ENCODE measurements around the gene SMG6. TPM values are rescaled to one million over a fixed set of nuclear protein-coding genes. Genes with fewer than 3 reads are reported as not detected.
"Not testable (repeated sequence)": the region's sequence is repeated elsewhere in the genome, so short reads cannot be mapped to it uniquely, and the experiment has no call there.

The SMG6 gene
- total and polyA plus RNA-seq, 7 donors, result 11.1 to 38.8 (median 22.9) TPM

DNA sequence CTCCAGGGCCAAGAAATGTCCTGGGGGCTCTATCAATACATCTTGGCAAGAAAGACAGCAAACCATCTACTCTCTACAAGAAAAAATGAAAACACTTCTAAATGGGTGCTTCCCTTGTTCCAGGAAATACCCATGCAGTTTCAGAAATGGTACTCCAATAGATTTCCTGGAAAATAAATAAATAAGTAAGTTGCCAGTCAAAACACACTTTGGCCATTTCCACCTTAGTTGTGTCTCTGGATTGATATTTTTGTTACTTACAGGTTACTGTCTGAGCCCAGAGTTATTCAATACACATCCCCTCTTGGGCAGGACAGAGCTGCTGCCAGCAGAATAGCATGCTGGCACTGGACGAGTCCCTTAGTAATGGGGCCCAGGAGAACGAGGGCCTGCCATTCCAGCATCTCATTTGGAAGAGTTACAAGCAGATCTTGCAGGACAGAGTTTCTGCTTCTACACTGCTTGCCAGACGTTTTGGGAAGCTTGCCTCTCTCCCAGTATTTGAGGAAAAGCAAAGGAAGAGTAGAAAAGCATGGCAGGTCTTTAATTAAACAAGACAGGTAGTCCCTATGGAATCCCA lies 100.5 kb downstream of the SMG6 start:
- no peaks in the 10 kb centered on the region for H3K27me3 ChIP-seq
- no peak overlapping the region for H3K4me3 ChIP-seq
- intact Hi-C loops (cut with DNase I), result no loop called here
- TF ChIP-seq POLR2AphosphoS5 (IDR thresholded peaks at IDR 0.05), result no peak
- TF ChIP-seq EP300 (IDR thresholded peaks at IDR 0.05), result no peak
- TF ChIP-seq POLR2A (IDR thresholded peaks at IDR 0.05), result no peak
- TF ChIP-seq, protein P1, sequence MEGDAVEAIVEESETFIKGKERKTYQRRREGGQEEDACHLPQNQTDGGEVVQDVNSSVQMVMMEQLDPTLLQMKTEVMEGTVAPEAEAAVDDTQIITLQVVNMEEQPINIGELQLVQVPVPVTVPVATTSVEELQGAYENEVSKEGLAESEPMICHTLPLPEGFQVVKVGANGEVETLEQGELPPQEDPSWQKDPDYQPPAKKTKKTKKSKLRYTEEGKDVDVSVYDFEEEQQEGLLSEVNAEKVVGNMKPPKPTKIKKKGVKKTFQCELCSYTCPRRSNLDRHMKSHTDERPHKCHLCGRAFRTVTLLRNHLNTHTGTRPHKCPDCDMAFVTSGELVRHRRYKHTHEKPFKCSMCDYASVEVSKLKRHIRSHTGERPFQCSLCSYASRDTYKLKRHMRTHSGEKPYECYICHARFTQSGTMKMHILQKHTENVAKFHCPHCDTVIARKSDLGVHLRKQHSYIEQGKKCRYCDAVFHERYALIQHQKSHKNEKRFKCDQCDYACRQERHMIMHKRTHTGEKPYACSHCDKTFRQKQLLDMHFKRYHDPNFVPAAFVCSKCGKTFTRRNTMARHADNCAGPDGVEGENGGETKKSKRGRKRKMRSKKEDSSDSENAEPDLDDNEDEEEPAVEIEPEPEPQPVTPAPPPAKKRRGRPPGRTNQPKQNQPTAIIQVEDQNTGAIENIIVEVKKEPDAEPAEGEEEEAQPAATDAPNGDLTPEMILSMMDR (IDR thresholded peaks at IDR 0.05), result no peak
- H3K9me3 ChIP-seq, result no peaks in the 10 kb centered on the region
- DNase-seq, result no peak
- H3K36me3 ChIP-seq, result peaks cover 0 to 7% (median 0%) of the 10 kb centered on the region in 4 donors
- H3K27ac ChIP-seq, result no peak overlapping the region
- H3K4me1 ChIP-seq, result peaks cover 0 to 18% (median 12%) of the 10 kb centered on the region in 4 donors
- 79 to 84% methylated on average over 3 of the region's 3 CpGs for WGBS, 2 donors

DNA sequence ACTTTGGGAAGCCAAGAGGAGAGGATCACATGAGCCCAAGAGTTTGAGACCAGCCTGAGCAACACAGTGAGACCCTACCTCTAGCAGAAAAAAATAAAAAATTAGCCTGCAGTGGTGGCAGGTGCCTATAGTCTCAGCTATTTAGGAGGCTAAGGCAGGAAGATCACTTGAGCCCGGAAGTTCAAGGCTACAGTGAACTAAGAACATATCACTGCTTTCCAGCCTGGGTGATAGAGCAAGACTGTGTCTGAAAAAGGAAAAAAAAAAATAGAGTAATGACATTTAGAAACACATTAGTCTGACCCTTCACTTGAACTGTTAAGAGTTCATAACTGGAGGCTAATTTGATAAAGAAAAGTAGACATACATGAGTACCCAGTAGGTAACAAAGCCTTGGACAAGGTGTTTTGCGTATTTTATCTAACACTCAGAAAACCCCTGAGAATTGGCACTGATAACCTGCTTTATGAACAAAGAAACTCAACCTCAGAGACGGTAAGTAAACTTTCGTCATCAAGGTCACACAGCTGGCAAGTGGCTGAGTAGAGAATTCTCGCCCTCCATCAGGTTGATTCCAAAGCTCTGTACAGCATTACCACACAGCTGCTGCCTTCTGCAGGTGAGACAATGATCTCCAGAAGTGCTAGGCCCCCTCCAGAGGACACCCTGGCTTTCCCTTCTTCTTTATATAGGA lies 101.1 kb downstream of the SMG6 start:
- TF ChIP-seq EP300 (IDR thresholded peaks at IDR 0.05) (no peak), POLR2AphosphoS5 (IDR thresholded peaks at IDR 0.05) (no peak), POLR2A (IDR thresholded peaks at IDR 0.05) (no peak)
- TF ChIP-seq, protein P1 (IDR thresholded peaks at IDR 0.05), result no peak
- peaks cover 0 to 12% (median 6%) of the 10 kb centered on the region in 4 donors for H3K4me1 ChIP-seq
- no peak for DNase-seq
- H3K9me3 ChIP-seq, result no peaks in the 10 kb centered on the region
- H3K27ac ChIP-seq, result no peak overlapping the region
- 79 to 86% methylated on average over 5 of the region's 5 CpGs for WGBS, 2 donors
- H3K27me3 ChIP-seq, result no peaks in the 10 kb centered on the region
- H3K36me3 ChIP-seq, result peaks cover 0 to 7% (median 0%) of the 10 kb centered on the region in 4 donors
- H3K4me3 ChIP-seq, result no peak overlapping the region
- intact Hi-C loops (cut with DNase I), result no loop called here

DNA sequence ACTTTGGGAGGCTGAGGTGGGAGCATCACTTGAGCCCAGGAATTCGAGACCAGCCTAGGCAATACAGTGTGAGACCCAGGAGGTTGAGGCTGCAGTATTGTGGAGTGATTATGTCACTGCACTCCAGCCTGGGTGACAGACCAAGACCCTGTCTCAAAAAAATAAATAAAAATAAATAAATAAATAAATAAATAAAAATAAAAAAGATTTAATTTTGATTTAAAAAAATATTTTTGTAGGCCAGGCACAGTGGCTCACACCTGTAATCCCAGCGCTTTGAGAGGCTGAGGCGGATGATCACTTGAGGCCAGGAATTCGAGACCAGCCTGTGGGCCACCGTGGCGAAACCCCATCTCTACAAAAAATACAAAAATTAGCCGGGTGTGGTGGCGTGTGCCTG lies 104.2 kb downstream of the SMG6 start:
- H3K4me1 ChIP-seq; H3K27ac ChIP-seq; H3K9me3 ChIP-seq; H3K36me3 ChIP-seq; H3K4me3 ChIP-seq; intact Hi-C loops (cut with DNase I); DNase-seq; H3K27me3 ChIP-seq: not testable (repeated sequence)
- 97 to 98% methylated on average over 8 of the region's 8 CpGs for WGBS, 2 donors

DNA sequence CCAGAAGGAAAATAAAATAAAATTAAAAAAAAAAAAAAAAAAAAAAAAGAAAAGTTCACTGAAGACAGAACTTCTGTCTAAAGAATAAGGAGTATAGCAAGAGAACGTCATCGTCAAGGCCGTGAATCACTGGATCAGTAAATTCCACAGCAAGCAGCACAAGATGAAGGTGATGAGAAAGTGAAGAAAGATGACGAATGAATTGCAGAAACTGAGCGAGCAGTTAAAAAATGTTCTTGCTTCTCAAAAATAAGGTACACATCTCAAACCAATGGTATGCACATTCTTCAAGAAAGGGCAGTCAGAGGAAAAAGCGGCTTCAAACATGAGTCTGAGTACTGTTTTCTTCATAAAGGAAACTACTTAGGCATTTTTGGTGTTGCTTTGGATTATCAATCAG lies 104.7 kb downstream of the SMG6 start:
- TF ChIP-seq POLR2A (IDR thresholded peaks at IDR 0.05) (no peak), POLR2AphosphoS5 (IDR thresholded peaks at IDR 0.05) (no peak), EP300 (IDR thresholded peaks at IDR 0.05) (no peak)
- TF ChIP-seq, protein P1 (IDR thresholded peaks at IDR 0.05), result no peak
- Histone ChIP-seq H3K27me3 (no peaks in the 10 kb centered on the region), H3K9me3 (no peaks in the 10 kb centered on the region), H3K36me3 (peaks cover 0 to 7% (median 0%) of the 10 kb centered on the region in 4 donors), H3K27ac (no peak overlapping the region), H3K4me3 (no peak overlapping the region), H3K4me1 (peaks cover 0 to 6% (median 0%) of the 10 kb centered on the region in 4 donors)
- intact Hi-C loops (cut with DNase I), result no loop called here
- WGBS, 2 donors, result 82 to 84% methylated on average over 6 of the region's 6 CpGs
- DNase-seq, result no peak

DNA sequence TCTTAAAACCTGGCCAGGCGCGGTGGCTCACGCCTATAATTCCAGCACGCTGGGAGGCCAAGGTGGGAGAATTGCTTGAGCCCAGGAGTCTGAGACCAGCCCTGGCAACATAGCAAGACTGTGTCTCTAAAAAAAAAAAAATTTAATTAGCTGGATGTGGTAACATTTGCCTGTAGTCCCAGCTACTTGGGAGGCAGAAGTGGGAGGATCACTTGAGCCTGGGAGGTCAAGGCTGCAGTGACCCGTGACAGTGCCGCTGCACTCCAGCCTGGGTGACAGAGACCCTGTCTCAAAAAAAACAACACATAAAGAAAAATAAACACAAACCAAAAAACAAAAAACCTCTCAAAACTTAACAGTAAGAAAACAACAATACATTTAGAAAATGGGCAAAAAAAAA lies 106.3 kb downstream of the SMG6 start:
- no peak for DNase-seq
- Histone ChIP-seq H3K4me3 (no peak overlapping the region), H3K27me3 (no peaks in the 10 kb centered on the region), H3K36me3 (peaks cover 0 to 2% (median 0%) of the 10 kb centered on the region in 4 donors), H3K4me1 (peaks cover 0 to 8% (median 5%) of the 10 kb centered on the region in 4 donors), H3K27ac (no peak overlapping the region), H3K9me3 (no peaks in the 10 kb centered on the region)
- WGBS, 2 donors, result 89 to 91% methylated on average over 6 of the region's 6 CpGs
- no peak for TF ChIP-seq EP300 (IDR thresholded peaks at IDR 0.05)
- intact Hi-C loops (cut with DNase I), result no loop called here

Measured in sigmoid colon (tissue), 7 donors.